ENCODE results near the gene COG1.
A peak's percentile ranks its signal among the peaks of the same experiment; 100 is the strongest.

COG1 gene

DNA sequence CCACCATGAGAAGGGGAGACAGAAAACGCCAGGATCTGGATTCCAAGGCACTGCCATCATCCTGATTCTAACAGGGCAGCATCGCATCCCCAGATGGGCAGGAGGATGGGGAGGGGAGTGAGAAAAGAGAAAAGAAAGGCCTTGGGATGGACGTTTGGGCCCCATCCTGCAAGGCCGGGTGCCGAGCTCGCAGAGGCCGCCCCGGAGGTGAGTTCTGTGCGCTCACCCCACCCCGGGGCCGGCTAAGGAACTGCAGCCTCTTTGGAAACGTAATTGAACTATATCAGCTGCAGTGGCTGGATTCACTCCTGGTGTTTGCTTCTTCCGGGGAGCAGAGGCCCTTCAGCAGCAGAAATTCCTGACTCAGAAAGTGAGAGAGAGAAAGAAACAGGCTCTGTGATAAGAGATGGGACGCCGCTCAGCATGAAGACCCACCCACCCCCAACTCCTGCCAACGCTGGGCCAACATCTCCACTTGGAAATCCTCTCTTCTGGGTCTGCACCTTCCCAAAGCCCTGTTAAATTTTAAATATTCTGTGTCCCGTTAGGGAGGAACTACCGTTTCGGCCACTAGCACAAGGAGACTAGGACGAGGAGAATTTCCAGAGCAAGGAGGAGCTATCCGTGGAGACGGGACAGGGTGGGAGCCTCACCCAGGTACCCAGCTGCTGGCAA is 36.6 kb upstream of the COG1 start:
- Histone ChIP-seq H3K36me3 (ENCODE audit: control insufficient read depth in 2 of 2, insufficient read depth in 2 of 2, low read length in 2 of 2) (no peaks in the 10 kb centered on the region), H3K9me3 (ENCODE audit: control insufficient read depth in 2 of 2, low read length in 2 of 2) (no peaks in the 10 kb centered on the region), H3K4me1 (ENCODE audit: control insufficient read depth, insufficient read depth, low read length) (no peaks in the 10 kb centered on the region), H3K27ac (ENCODE audit: low read length) (no peak overlapping the region), H3K27me3 (ENCODE audit: control insufficient read depth in 1 of 2, insufficient read depth in 2 of 2, low read length in 2 of 2) (peaks cover 9 to 15% of the 10 kb centered on the region in 2 donors), H3K4me3 (ENCODE audit: low read length in 2 of 2) (peak overlapping the region in 1 of 2 donors; percentile 20), H3K9ac (ENCODE audit: low read length in 2 of 2) (peak overlapping the region in 1 of 2 donors; percentile 21)

DNA sequence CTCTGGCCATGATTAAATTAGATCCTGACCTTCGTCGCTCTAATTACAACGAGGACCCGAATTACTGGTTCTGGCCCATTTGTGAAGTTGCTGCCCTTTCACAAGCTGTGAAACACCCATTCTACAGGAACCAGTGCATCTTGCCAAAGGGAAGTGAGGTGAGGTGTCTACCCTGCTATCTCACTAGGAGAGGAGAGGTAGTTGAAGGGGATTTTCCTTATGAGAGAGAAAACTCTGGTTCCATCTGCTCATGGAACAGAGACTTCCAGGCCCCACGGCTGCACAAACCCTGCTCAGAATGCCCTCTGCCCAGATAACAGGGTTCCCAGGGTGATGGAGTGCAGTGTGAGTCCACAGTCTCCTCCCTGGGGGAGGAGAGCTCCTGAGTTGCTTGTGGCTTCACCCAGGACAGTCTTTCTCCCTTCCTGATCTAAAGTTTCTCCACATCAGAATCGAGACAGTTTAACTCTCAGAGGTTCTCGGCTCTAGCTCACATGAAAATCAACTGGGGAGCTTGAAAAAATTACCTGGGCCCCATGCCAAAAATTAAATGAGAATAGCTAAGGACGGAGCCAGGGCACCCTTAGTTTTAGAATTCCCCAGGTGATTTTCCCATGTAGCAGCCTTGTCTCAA is 35.9 kb upstream of the COG1 start:
- no peaks in the 10 kb centered on the region for H3K36me3 ChIP-seq (ENCODE audit: control insufficient read depth in 2 of 2, insufficient read depth in 2 of 2, low read length in 2 of 2)
- H3K27ac ChIP-seq (ENCODE audit: low read length): no peak overlapping the region
- H3K4me1 ChIP-seq (ENCODE audit: control insufficient read depth, insufficient read depth, low read length): no peaks in the 10 kb centered on the region
- no peak overlapping the region for H3K4me3 ChIP-seq (ENCODE audit: low read length in 2 of 2)
- H3K9ac ChIP-seq (ENCODE audit: low read length in 2 of 2): no peak overlapping the region
- no peaks in the 10 kb centered on the region for H3K9me3 ChIP-seq (ENCODE audit: control insufficient read depth in 2 of 2, low read length in 2 of 2)
- H3K27me3 ChIP-seq (ENCODE audit: control insufficient read depth in 1 of 2, insufficient read depth in 2 of 2, low read length in 2 of 2): peaks cover 9 to 18% of the 10 kb centered on the region in 2 donors

GRCh38 chr17:73157521-73157890 is 35.3 kb upstream of the COG1 start:
- H3K4me1 ChIP-seq (ENCODE audit: control insufficient read depth, insufficient read depth, low read length): no peaks in the 10 kb centered on the region
- peaks cover 9 to 18% of the 10 kb centered on the region in 2 donors for H3K27me3 ChIP-seq (ENCODE audit: control insufficient read depth in 1 of 2, insufficient read depth in 2 of 2, low read length in 2 of 2)

DNA sequence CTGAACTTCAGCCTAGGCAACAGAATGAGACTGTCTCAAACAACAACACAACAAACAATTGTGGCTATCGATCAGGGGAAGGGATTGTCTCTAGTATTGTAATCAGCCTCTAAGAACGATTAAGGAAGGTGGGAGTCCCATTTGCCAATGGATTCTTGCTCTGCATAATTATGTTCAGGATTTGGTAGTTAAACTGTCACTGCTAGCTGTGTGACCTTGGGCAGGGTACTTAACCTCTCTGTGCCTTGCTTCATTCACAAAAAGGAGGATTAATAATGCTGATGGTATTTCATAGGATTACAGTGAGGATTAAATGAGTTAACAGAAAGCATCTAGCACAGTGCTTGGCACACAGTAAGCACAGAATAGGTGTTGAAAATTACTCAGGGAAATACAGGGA is 34.7 kb upstream of the COG1 start:
- Histone ChIP-seq H3K36me3 (ENCODE audit: control insufficient read depth in 2 of 2, insufficient read depth in 2 of 2, low read length in 2 of 2) (no peaks in the 10 kb centered on the region), H3K27me3 (ENCODE audit: control insufficient read depth in 1 of 2, insufficient read depth in 2 of 2, low read length in 2 of 2) (peaks cover 14 to 21% of the 10 kb centered on the region in 2 donors), H3K27ac (ENCODE audit: low read length) (no peak overlapping the region), H3K9me3 (ENCODE audit: control insufficient read depth in 2 of 2, low read length in 2 of 2) (no peaks in the 10 kb centered on the region), H3K9ac (ENCODE audit: low read length in 2 of 2) (no peak overlapping the region), H3K4me1 (ENCODE audit: control insufficient read depth, insufficient read depth, low read length) (no peaks in the 10 kb centered on the region), H3K4me3 (ENCODE audit: low read length in 2 of 2) (no peak overlapping the region)

More at GRCh38 chr17:73157521-73157890, 35.3 kb upstream of the COG1 start:
- Histone ChIP-seq H3K9me3 (ENCODE audit: control insufficient read depth in 2 of 2, low read length in 2 of 2) (no peaks in the 10 kb centered on the region), H3K9ac (ENCODE audit: low read length in 2 of 2) (no peak overlapping the region), H3K36me3 (ENCODE audit: control insufficient read depth in 2 of 2, insufficient read depth in 2 of 2, low read length in 2 of 2) (no peaks in the 10 kb centered on the region), H3K4me3 (ENCODE audit: low read length in 2 of 2) (no peak overlapping the region), H3K27ac (ENCODE audit: low read length) (no peak overlapping the region)

DNA sequence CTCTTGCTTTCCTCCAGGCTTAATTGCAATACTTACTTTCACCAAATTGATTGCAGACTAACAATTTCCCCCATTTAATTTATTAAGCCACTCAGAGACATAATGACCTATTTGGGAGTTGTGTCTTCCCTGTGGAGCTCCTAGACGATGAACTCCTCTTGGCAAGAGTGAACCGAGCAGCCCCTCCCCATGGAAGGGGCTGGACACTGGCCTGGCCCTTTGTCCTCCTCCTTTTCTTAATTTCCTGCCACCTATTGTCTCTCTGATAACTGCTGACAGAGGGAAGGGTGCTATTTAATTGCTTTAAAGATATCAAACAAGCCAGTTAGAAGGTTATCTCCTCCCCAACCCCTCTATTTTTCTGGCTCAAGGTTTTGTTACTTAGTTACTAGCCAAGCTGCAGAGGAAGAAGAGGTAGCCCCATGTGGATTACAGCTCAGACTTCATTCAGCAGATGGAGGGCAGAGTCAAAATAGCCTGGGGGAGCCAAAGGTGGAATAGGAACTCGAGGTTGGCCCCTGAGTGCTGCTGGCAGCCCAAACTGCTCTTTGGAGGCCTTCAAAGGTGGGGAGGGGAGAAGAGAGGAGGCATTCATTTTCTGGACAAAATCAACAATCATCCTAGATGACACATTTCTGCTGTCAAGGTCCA is 31.8 kb upstream of the COG1 start:
- Histone ChIP-seq H3K27me3 (ENCODE audit: control insufficient read depth in 1 of 2, insufficient read depth in 2 of 2, low read length in 2 of 2) (peaks cover 32 to 39% of the 10 kb centered on the region in 2 donors), H3K9ac (ENCODE audit: low read length in 2 of 2) (no peak overlapping the region), H3K9me3 (ENCODE audit: control insufficient read depth in 2 of 2, low read length in 2 of 2) (no peaks in the 10 kb centered on the region), H3K27ac (ENCODE audit: low read length) (no peak overlapping the region), H3K36me3 (ENCODE audit: control insufficient read depth in 2 of 2, insufficient read depth in 2 of 2, low read length in 2 of 2) (no peaks in the 10 kb centered on the region), H3K4me3 (ENCODE audit: low read length in 2 of 2) (no peak overlapping the region), H3K4me1 (ENCODE audit: control insufficient read depth, insufficient read depth, low read length) (peaks cover 18% of the 10 kb centered on the region)

GRCh38 chr17:73163043-73163442 is 29.8 kb upstream of the COG1 start:
- H3K27ac ChIP-seq (ENCODE audit: low read length): no peak overlapping the region
- peaks cover 44% of the 10 kb centered on the region in 2 donors for H3K27me3 ChIP-seq (ENCODE audit: control insufficient read depth in 1 of 2, insufficient read depth in 2 of 2, low read length in 2 of 2)
- H3K36me3 ChIP-seq (ENCODE audit: control insufficient read depth in 2 of 2, insufficient read depth in 2 of 2, low read length in 2 of 2): no peaks in the 10 kb centered on the region
- no peak overlapping the region for H3K9ac ChIP-seq (ENCODE audit: low read length in 2 of 2)
- H3K4me1 ChIP-seq (ENCODE audit: control insufficient read depth, insufficient read depth, low read length): peaks cover 22% of the 10 kb centered on the region
- H3K9me3 ChIP-seq (ENCODE audit: control insufficient read depth in 2 of 2, low read length in 2 of 2): no peaks in the 10 kb centered on the region
- H3K4me3 ChIP-seq (ENCODE audit: low read length in 2 of 2): no peak overlapping the region

- peaks cover 22% of the 10 kb centered on the region for H3K4me1 ChIP-seq (ENCODE audit: control insufficient read depth, insufficient read depth, low read length)
- peak overlapping the region; percentile 33 to 55 for H3K4me3 ChIP-seq (ENCODE audit: low read length in 2 of 2)
- no peak overlapping the region for H3K27ac ChIP-seq (ENCODE audit: low read length)
- no peaks in the 10 kb centered on the region for H3K9me3 ChIP-seq (ENCODE audit: control insufficient read depth in 2 of 2, low read length in 2 of 2)
- H3K27me3 ChIP-seq (ENCODE audit: control insufficient read depth in 1 of 2, insufficient read depth in 2 of 2, low read length in 2 of 2): peaks cover 47 to 48% of the 10 kb centered on the region in 2 donors
- H3K9ac ChIP-seq (ENCODE audit: low read length in 2 of 2): no peak overlapping the region
- H3K36me3 ChIP-seq (ENCODE audit: control insufficient read depth in 2 of 2, insufficient read depth in 2 of 2, low read length in 2 of 2): no peaks in the 10 kb centered on the region
Observed at GRCh38 chr17:73165616-73166404, 27.0 kb upstream of the COG1 start.

GRCh38 chr17:73166731-73167581 is 25.9 kb upstream of the COG1 start:
- Histone ChIP-seq H3K9ac (ENCODE audit: low read length in 2 of 2) (no peak overlapping the region), H3K4me1 (ENCODE audit: control insufficient read depth, insufficient read depth, low read length) (peaks cover 22% of the 10 kb centered on the region), H3K27ac (ENCODE audit: low read length) (no peak overlapping the region), H3K27me3 (ENCODE audit: control insufficient read depth in 1 of 2, insufficient read depth in 2 of 2, low read length in 2 of 2) (peaks cover 44 to 45% of the 10 kb centered on the region in 2 donors), H3K4me3 (ENCODE audit: low read length in 2 of 2) (peak overlapping the region in 1 of 2 donors; percentile 55), H3K9me3 (ENCODE audit: control insufficient read depth in 2 of 2, low read length in 2 of 2) (no peaks in the 10 kb centered on the region), H3K36me3 (ENCODE audit: control insufficient read depth in 2 of 2, insufficient read depth in 2 of 2, low read length in 2 of 2) (no peaks in the 10 kb centered on the region)

DNA sequence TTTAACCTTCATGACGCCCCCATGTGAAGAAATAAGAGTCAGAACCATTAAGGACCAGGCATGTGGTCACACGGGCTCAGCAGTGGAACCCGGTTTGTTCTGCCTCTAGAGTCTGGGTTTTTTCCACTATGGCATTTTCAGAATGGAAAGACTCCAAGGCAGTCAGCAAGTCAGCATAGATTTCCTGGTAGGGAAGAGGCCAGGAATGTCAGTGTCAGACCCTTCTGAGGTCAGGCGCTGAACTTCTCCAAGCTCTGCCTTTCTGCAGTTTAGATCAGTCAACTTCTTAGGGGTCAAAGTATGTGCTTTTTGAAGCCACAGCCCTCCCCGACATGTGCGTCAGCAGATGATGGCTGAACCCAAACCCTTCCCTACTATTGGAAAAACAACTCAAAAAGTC is 24.2 kb upstream of the COG1 start:
- Histone ChIP-seq H3K36me3 (ENCODE audit: control insufficient read depth in 2 of 2, insufficient read depth in 2 of 2, low read length in 2 of 2) (no peaks in the 10 kb centered on the region), H3K4me1 (ENCODE audit: control insufficient read depth, insufficient read depth, low read length) (peaks cover 22% of the 10 kb centered on the region), H3K9me3 (ENCODE audit: control insufficient read depth in 2 of 2, low read length in 2 of 2) (no peaks in the 10 kb centered on the region), H3K27me3 (ENCODE audit: control insufficient read depth in 1 of 2, insufficient read depth in 2 of 2, low read length in 2 of 2) (peaks cover 36 to 38% of the 10 kb centered on the region in 2 donors), H3K9ac (ENCODE audit: low read length in 2 of 2) (no peak overlapping the region), H3K4me3 (ENCODE audit: low read length in 2 of 2) (no peak overlapping the region), H3K27ac (ENCODE audit: low read length) (no peak overlapping the region)

DNA sequence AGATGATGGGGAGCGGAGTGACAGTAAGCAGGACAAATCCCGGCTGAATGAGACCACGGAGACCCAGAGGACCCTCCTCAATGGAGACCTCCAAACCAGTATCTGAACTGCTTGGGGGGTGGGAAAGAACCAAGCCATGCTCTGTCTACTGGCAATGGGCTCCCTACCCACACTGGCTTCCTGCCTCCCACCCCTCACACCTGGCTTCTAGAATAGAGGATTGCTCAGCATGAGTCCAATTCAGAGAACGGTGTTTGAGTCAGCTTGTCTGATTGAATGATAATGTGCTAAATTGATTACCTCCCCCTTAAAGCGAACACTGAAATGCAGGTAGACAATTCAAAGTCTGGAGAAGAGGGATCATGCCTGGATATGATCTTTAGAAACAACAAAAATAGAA is 22.5 kb upstream of the COG1 start:
- no peak overlapping the region for H3K27ac ChIP-seq (ENCODE audit: low read length)
- peaks cover 11% of the 10 kb centered on the region for H3K4me1 ChIP-seq (ENCODE audit: control insufficient read depth, insufficient read depth, low read length)
- no peak overlapping the region for H3K9ac ChIP-seq (ENCODE audit: low read length in 2 of 2)
- no peak overlapping the region for H3K4me3 ChIP-seq (ENCODE audit: low read length in 2 of 2)
- H3K36me3 ChIP-seq (ENCODE audit: control insufficient read depth in 2 of 2, insufficient read depth in 2 of 2, low read length in 2 of 2): no peaks in the 10 kb centered on the region
- no peaks in the 10 kb centered on the region for H3K9me3 ChIP-seq (ENCODE audit: control insufficient read depth in 2 of 2, low read length in 2 of 2)
- H3K27me3 ChIP-seq (ENCODE audit: control insufficient read depth in 1 of 2, insufficient read depth in 2 of 2, low read length in 2 of 2): peaks cover 26 to 28% of the 10 kb centered on the region in 2 donors
